Measurements from ENCODE around the gene CUEDC1. TPM values are rescaled to one million over a fixed set of nuclear protein-coding genes. Genes with fewer than 3 reads are reported as not detected.
A peak's percentile ranks its signal among the peaks of the same experiment; 100 is the strongest.

Gene CUEDC1
- total and polyA plus RNA-seq, 2 experiments from 2014 or later: 11.6 to 23.3 TPM

- Histone ChIP-seq H3K79me2 (peaks cover 39% of the 10 kb centered on the region), H2AFZ (peak overlapping the region; percentile 88), H3K9me2 (replicated peaks; ENCODE audit: insufficient read depth) (no peaks in the 10 kb centered on the region), H3K4me2 (peak overlapping the region; percentile 93), H4K20me1 (ENCODE audit: insufficient read depth, poor library complexity, severe bottlenecking) (no peaks in the 10 kb centered on the region), H3K36me3 (replicated peaks; ENCODE audit: insufficient read depth, low read depth) (no peaks in the 10 kb centered on the region), H3K27ac (peak overlapping the region; percentile 89), H3K27me3 (no peaks in the 10 kb centered on the region), H3K4me1 (ENCODE audit: insufficient read depth) (peaks cover 38% of the 10 kb centered on the region), H3K9me3 (ENCODE audit: low read depth) (no peaks in the 10 kb centered on the region), H3K4me3 (peak overlapping the region; percentile 85)
- TF ChIP-seq EZH2 (IDR thresholded peaks at IDR 0.05; ENCODE audit: borderline replicate concordance) (no peak), EZH2phosphoT487 (IDR thresholded peaks at IDR 0.05; ENCODE audit: low read depth, severe bottlenecking, unreplicated experiment) (no peak), CTCF (IDR thresholded peaks at IDR 0.05; ENCODE audit: poor library complexity) (no peak)
- WGBS (ENCODE audit: low lambda C conversion rate, missing lambda C conversion rate): 4% methylated on average over 10 of the region's 85 CpGs
- DNase-seq (ENCODE audit: low spot score): peak; percentile 70
Observed at GRCh38 chr17:57954397-57955182, 622 bp downstream of the CUEDC1 start.

GRCh38 chr17:57953705-57954396 is 1.4 kb downstream of the CUEDC1 start:
- no peak overlapping the region for H2AFZ ChIP-seq
- DNase-seq (ENCODE audit: low spot score): no peak
- no peaks in the 10 kb centered on the region for H3K9me3 ChIP-seq (ENCODE audit: low read depth)
- peak overlapping the region; percentile 93 for H3K4me2 ChIP-seq
- no peaks in the 10 kb centered on the region for H3K27me3 ChIP-seq
- H4K20me1 ChIP-seq (ENCODE audit: insufficient read depth, poor library complexity, severe bottlenecking): no peaks in the 10 kb centered on the region
- H3K36me3 ChIP-seq (replicated peaks; ENCODE audit: insufficient read depth, low read depth): no peaks in the 10 kb centered on the region
- WGBS (ENCODE audit: low lambda C conversion rate, missing lambda C conversion rate): 68% methylated on average over 13 of the region's 13 CpGs
- H3K79me2 ChIP-seq: peaks cover 43% of the 10 kb centered on the region
- H3K4me1 ChIP-seq (ENCODE audit: insufficient read depth): peaks cover 46% of the 10 kb centered on the region
- no peaks in the 10 kb centered on the region for H3K9me2 ChIP-seq (replicated peaks; ENCODE audit: insufficient read depth)
- peak overlapping the region; percentile 85 for H3K4me3 ChIP-seq
- peak overlapping the region; percentile 89 for H3K27ac ChIP-seq
- TF ChIP-seq CTCF (IDR thresholded peaks at IDR 0.05; ENCODE audit: poor library complexity) (no peak), EZH2 (IDR thresholded peaks at IDR 0.05; ENCODE audit: borderline replicate concordance) (no peak), EZH2phosphoT487 (IDR thresholded peaks at IDR 0.05; ENCODE audit: low read depth, severe bottlenecking, unreplicated experiment) (no peak)

- 75% methylated on average over 1 of the region's 1 CpG for WGBS (ENCODE audit: low lambda C conversion rate, missing lambda C conversion rate)
- H4K20me1 ChIP-seq (ENCODE audit: insufficient read depth, poor library complexity, severe bottlenecking): no peaks in the 10 kb centered on the region
- no peaks in the 10 kb centered on the region for H3K9me2 ChIP-seq (replicated peaks; ENCODE audit: insufficient read depth)
Observed at GRCh38 chr17:57953219-57953618, 2.0 kb downstream of the CUEDC1 start.

More at GRCh38 chr17:57953219-57953618, 2.0 kb downstream of the CUEDC1 start:
- Histone ChIP-seq H3K79me2 (peaks cover 43% of the 10 kb centered on the region), H3K9me3 (ENCODE audit: low read depth) (no peaks in the 10 kb centered on the region), H3K4me2 (peak overlapping the region; percentile 93), H3K36me3 (replicated peaks; ENCODE audit: insufficient read depth, low read depth) (no peaks in the 10 kb centered on the region), H2AFZ (no peak overlapping the region), H3K27ac (no peak overlapping the region), H3K4me1 (ENCODE audit: insufficient read depth) (peaks cover 49% of the 10 kb centered on the region), H3K27me3 (no peaks in the 10 kb centered on the region), H3K4me3 (no peak overlapping the region)
- no peak for DNase-seq (ENCODE audit: low spot score)
- TF ChIP-seq EZH2 (IDR thresholded peaks at IDR 0.05; ENCODE audit: borderline replicate concordance) (no peak), EZH2phosphoT487 (IDR thresholded peaks at IDR 0.05; ENCODE audit: low read depth, severe bottlenecking, unreplicated experiment) (no peak), CTCF (IDR thresholded peaks at IDR 0.05; ENCODE audit: poor library complexity) (no peak)

All from hepatocyte (in vitro differentiated cells).